ENCODE results near the gene PRC1.

Gene PRC1

DNA sequence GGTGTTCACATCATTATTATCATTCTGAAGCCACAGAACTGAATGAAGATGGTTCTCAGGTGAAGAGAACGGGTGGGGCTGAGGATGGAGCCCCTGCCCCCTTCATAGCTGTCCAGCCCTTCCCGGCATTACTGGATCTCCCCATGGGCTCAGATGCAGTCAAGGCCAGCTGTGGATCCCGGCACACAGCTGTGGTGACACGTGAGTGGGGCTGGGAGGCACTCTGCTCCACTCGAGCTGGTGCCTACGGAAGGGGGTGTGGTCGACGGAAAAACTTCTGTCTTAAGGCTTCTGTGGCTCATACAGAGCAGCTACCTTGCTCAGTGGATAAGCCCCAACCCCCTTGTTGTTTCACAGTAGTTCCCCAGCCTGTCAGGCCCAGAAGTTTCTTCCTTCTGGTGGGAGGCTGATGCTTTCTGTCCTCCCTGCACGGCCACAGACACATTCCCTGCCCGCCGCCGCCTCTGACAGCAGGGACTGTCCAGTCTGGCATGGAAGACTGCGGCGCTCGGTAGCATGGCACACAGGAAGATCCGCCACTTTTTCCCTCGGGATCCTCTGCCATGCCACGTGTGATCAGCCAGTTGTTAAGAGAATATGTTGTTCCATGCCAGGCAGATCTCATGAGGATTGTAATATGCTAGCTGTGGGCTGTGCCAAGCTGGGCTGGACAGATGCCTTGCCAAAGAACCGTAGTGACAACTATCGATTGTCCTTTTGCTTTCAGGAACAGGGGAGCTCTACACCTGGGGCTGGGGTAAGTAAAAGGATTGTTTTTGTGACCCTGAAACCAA, 33.8 kb downstream of the PRC1 start:
- Histone ChIP-seq H3K4me3 (ENCODE audit: low read length) (no peak overlapping the region), H3K9me3 (ENCODE audit: insufficient read depth, low read depth, low read length) (no peaks in the 10 kb centered on the region), H3K9ac (ENCODE audit: low read depth, low read length) (no peak overlapping the region), H3K27me3 (ENCODE audit: insufficient read depth, low read length) (no peaks in the 10 kb centered on the region; the same call in 1 of the 2 replicates), H3K36me3 (ENCODE audit: insufficient read depth, low read depth, low read length) (peaks cover 52% of the 10 kb centered on the region), H3K4me1 (ENCODE audit: insufficient read depth, low read length) (peaks cover 12% of the 10 kb centered on the region; the same call in 1 of the 2 replicates), H3K27ac (ENCODE audit: low read length) (no peak overlapping the region)

DNA sequence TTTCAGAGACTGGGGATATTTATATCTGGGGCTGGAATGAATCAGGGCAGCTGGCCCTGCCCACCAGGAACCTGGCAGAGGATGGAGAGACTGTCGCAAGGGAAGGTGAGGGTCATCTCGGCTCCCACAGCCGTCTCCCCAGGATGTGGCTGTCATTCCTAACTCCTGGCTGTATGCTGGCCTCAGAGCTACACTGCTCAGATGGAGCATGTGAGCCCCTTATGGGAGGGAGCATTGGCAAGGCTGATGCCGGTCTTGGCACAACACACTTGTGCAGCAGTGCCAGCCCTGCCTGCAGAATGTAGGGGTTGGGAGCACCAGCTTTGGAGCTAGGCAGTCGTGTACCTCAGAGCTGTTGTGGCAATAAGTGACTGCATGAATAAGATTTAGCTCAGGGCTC, 34.4 kb downstream of the PRC1 start:
- no peak overlapping the region for H3K4me3 ChIP-seq (ENCODE audit: low read length)
- H3K9me3 ChIP-seq (ENCODE audit: insufficient read depth, low read depth, low read length), result no peaks in the 10 kb centered on the region
- H3K4me1 ChIP-seq (ENCODE audit: insufficient read depth, low read length), result peaks cover 12% of the 10 kb centered on the region; the same call in 1 of the 2 replicates
- no peak overlapping the region for H3K27ac ChIP-seq (ENCODE audit: low read length)
- no peaks in the 10 kb centered on the region; the same call in 1 of the 2 replicates for H3K27me3 ChIP-seq (ENCODE audit: insufficient read depth, low read length)
- H3K36me3 ChIP-seq (ENCODE audit: insufficient read depth, low read depth, low read length), result peaks cover 48% of the 10 kb centered on the region
- no peak overlapping the region for H3K9ac ChIP-seq (ENCODE audit: low read depth, low read length)

DNA sequence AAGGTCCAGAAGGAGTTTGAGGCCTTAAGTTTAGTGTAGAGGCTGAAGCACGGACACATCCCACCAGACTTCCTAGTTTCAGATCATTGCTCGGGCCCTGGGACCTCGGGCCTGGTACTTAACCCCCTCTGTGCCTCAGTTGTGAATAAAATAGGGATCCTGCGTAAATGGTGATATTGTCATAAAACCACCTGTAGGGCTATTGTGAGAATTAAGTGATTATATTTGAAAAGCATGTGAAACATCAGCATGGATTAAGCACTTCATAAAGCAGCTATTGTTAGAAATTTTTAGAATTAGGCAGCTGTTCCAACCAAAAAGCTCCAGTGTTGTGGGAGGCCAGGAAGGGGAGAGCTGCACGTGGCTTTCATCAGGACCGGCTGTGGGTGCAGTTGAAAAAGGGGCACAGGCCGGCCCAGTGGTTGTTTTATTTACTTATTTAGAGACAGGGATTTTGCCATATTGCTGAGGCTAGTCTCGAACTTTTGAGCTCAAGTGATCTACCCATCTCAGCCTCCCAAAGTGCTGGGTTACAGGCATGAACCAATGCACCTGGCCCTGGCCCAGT, 35.2 kb downstream of the PRC1 start:
- Histone ChIP-seq H3K36me3 (ENCODE audit: insufficient read depth, low read depth, low read length) (peaks cover 43% of the 10 kb centered on the region), H3K9me3 (ENCODE audit: insufficient read depth, low read depth, low read length) (no peaks in the 10 kb centered on the region), H3K9ac (ENCODE audit: low read depth, low read length) (no peak overlapping the region), H3K27ac (ENCODE audit: low read length) (no peak overlapping the region), H3K4me1 (ENCODE audit: insufficient read depth, low read length) (peaks cover 12% of the 10 kb centered on the region; the same call in 1 of the 2 replicates), H3K27me3 (ENCODE audit: insufficient read depth, low read length) (no peaks in the 10 kb centered on the region; the same call in 1 of the 2 replicates), H3K4me3 (ENCODE audit: low read length) (no peak overlapping the region)

DNA sequence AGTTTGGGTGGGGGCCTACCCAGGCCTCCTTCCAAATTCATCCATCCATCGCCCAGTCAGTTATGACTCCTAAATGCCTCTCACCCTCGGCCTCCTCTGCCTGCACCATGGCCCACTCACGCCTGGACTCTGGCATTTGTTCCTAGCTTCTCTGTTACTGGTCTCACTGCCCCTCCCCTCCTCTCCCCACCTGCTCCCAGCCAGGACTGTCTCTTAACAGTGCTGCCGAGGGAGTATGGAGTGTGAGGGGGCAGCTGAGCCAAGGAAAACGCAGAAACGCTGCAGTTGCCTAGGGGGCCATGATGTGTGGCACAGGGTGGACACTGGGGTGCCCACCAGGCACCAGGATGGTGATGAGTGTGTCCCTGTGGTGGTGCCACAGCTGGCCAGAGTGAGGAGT, 36.5 kb downstream of the PRC1 start:
- no peak overlapping the region for H3K27ac ChIP-seq (ENCODE audit: low read length)
- H3K9ac ChIP-seq (ENCODE audit: low read depth, low read length), result peak overlapping the region; percentile 74; the same call in 1 of the 2 replicates
- H3K9me3 ChIP-seq (ENCODE audit: insufficient read depth, low read depth, low read length), result no peaks in the 10 kb centered on the region
- H3K36me3 ChIP-seq (ENCODE audit: insufficient read depth, low read depth, low read length), result peaks cover 42% of the 10 kb centered on the region
- peak overlapping the region; percentile 85; the same call in 1 of the 2 replicates for H3K4me3 ChIP-seq (ENCODE audit: low read length)
- peaks cover 12% of the 10 kb centered on the region; the same call in 1 of the 2 replicates for H3K4me1 ChIP-seq (ENCODE audit: insufficient read depth, low read length)
- no peaks in the 10 kb centered on the region; the same call in 1 of the 2 replicates for H3K27me3 ChIP-seq (ENCODE audit: insufficient read depth, low read length)

DNA sequence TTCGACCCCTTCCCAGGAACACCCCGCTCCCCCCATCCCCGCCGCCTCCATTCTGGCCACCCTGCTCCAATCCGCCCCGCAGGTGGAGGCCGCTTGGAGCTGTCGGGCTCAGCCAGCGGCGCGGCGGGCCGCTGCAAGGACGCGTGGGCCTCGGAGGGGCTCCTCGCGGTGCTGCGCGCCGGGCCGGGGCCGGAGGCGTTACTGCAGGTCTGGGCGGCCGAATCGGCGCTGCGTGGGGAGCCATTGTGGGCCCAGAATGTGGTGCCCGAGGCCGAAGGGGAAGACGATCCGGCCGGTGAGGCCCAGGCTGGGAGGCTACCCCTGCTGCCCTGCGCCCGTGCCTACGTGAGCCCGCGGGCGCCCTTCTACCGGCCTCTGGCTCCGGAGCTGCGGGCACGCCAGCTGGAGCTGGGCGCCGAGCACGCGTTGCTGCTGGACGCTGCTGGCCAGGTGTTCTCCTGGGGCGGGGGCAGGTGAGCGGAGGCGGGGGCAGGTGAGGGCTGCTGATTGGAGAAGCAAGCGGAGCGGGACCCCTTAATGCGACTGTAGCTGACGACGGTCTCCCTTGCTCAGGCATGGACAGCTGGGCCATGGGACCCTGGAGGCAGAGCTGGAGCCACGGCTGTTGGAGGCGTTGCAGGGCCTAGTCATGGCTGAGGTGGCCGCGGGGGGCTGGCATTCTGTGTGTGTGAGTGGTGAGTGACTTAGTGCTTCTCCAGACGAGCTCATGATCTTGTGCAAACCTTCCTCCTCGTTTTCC, 37.1 kb downstream of the PRC1 start:
- H3K36me3 ChIP-seq (ENCODE audit: insufficient read depth, low read depth, low read length), result peaks cover 41% of the 10 kb centered on the region
- peak overlapping the region; percentile 85 for H3K4me3 ChIP-seq (ENCODE audit: low read length)
- no peaks in the 10 kb centered on the region; the same call in 1 of the 2 replicates for H3K27me3 ChIP-seq (ENCODE audit: insufficient read depth, low read length)
- H3K9ac ChIP-seq (ENCODE audit: low read depth, low read length), result peak overlapping the region; percentile 74; the same call in 1 of the 2 replicates
- H3K27ac ChIP-seq (ENCODE audit: low read length), result no peak overlapping the region
- H3K4me1 ChIP-seq (ENCODE audit: insufficient read depth, low read length), result peaks cover 12% of the 10 kb centered on the region; the same call in 1 of the 2 replicates
- no peaks in the 10 kb centered on the region for H3K9me3 ChIP-seq (ENCODE audit: insufficient read depth, low read depth, low read length)

DNA sequence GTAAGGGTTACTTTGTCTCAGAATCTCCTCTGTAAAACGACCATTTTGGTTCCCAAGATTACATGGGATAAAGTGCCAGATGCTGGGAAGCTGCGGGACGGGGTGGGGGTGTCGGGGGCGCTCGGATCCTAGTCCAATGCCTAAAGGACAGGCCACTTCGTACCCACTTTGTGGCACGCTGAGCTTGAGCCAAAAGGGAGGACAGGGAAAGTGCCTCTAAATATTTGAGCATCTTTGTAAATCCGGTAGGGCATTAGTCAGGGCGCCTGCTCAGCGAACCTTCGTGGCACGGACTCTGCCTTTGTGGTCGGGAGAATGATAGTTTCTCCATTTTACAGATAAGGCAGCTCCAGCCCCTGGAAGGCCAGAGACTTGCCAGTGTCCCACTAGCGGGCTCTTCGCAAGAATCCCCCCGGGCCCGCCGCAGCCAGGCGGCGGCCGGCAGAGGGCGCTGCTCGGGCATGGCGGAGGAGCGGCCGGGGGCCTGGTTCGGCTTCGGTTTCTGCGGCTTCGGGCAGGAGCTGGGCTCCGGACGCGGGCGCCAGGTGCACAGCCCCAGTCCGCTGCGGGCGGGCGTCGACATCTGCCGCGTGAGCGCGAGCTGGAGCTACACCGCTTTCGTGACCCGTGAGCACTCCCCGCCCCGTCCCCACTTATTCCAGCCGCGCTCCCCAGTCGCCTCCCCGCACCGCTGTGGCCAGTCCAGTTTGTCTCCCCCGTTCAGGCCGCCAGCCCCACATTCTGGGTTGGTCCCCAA, 37.9 kb downstream of the PRC1 start:
- peak overlapping the region; percentile 91; the same call in 1 of the 2 replicates for H3K9ac ChIP-seq (ENCODE audit: low read depth, low read length)
- H3K4me3 ChIP-seq (ENCODE audit: low read length), result peak overlapping the region; percentile 85
- no peaks in the 10 kb centered on the region for H3K9me3 ChIP-seq (ENCODE audit: insufficient read depth, low read depth, low read length)
- no peak overlapping the region for H3K27ac ChIP-seq (ENCODE audit: low read length)
- no peaks in the 10 kb centered on the region; the same call in 1 of the 2 replicates for H3K27me3 ChIP-seq (ENCODE audit: insufficient read depth, low read length)
- peaks cover 12% of the 10 kb centered on the region; the same call in 1 of the 2 replicates for H3K4me1 ChIP-seq (ENCODE audit: insufficient read depth, low read length)
- H3K36me3 ChIP-seq (ENCODE audit: insufficient read depth, low read depth, low read length), result peaks cover 38% of the 10 kb centered on the region

DNA sequence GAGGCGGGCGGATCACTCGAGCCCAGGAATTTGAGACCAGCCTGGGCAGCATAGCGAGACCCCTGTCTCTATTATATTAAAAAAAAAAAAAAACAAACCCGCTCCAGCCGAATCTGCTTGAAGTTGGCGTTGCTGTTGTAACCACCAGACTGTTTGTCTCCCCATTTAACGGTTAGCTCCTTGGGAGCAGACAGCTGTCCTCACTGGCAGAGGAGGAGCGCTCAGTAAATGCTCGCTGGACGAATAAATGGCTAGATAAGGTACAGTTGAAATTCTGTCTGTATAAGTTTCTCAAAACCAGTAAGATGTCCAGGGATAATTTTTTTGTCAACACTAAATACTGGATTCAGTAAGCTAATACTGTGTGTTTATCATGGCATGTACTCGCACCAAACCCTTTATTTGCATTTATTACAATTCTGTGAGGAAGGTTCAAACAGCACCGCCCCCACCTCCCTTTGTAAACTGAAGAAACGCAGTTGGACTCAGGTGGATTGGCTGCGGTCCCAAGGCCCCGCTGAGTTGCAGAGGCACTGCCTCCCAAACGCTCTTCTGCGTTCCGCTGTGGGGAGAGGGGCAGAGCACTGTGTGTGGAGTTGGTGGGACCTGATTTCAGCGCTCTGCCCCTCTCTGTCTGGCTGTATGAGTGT, 38.6 kb downstream of the PRC1 start:
- peak overlapping the region; percentile 91; the same call in 1 of the 2 replicates for H3K9ac ChIP-seq (ENCODE audit: low read depth, low read length)
- H3K36me3 ChIP-seq (ENCODE audit: insufficient read depth, low read depth, low read length), result peaks cover 37% of the 10 kb centered on the region
- H3K27ac ChIP-seq (ENCODE audit: low read length), result no peak overlapping the region
- H3K9me3 ChIP-seq (ENCODE audit: insufficient read depth, low read depth, low read length), result no peaks in the 10 kb centered on the region
- peaks cover 12% of the 10 kb centered on the region; the same call in 1 of the 2 replicates for H3K4me1 ChIP-seq (ENCODE audit: insufficient read depth, low read length)
- H3K27me3 ChIP-seq (ENCODE audit: insufficient read depth, low read length), result no peaks in the 10 kb centered on the region; the same call in 1 of the 2 replicates
- H3K4me3 ChIP-seq (ENCODE audit: low read length), result peak overlapping the region; percentile 85

DNA sequence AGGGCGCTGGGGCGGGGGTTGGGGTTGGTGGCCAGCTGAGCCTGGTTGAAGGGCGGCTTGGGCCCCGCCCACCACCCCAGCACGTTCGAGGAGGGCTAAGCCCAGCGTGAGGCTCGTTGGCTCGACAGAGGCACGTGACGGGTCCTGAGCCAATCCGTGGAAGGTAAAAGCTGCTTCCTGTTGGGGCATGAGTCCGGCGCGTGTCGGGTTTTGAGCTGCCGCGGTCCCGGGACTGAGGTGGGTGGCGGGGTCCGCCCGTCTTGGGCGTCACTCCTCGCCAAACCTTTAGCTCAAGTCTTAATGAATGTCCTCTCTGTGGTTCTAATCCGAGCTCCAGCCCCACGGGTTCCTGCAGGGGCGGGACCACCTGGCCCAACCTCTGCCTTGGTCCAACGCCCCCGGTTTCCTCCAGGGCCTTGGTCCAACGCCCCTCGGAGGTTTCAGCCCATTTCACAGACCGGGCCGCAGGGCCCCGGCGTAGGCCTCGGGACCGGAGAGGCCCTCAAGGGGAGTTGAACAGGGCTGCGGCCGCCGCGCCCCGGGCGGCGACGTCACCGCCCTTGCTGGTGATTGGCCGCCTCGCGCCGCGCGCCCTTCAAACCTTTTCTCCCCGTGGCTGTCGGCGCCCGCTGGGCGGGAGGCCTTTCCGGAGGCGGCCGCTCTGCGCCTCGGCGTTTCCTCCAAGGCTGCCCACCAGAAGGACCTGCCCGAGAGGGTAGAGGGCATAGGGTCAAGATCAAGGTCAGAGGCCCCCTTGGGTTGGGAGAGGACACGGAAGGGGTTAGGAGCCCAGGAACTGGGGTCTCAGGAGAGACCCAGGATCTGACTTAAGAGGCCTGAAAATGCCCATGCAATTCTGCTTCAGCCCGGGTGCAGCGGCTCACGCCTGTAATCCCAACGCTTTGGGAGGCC, 39.4 kb downstream of the PRC1 start, which contains the start of gene RCCD1:
Gene RCCD1, plus strand, starts transcription at position 173 of the 912 bp plus-strand sequence. CDS start 1,851 bp downstream, outside the sequence.
- Histone ChIP-seq H3K4me3 (ENCODE audit: low read length) (peak within 1 kb of the TSS; percentile 85), H3K9ac (ENCODE audit: low read depth, low read length) (peak within 1 kb of the TSS; percentile 91), H3K27ac (ENCODE audit: low read length) (peak within 1 kb of the TSS; percentile 40), H3K4me1 (ENCODE audit: insufficient read depth, low read length) (peaks cover 12% of the 10 kb centered on the region; the same call in 1 of the 2 replicates), H3K27me3 (ENCODE audit: insufficient read depth, low read length) (no peaks in the 10 kb centered on the region; the same call in 1 of the 2 replicates), H3K36me3 (ENCODE audit: insufficient read depth, low read depth, low read length) (peaks cover 37% of the 10 kb centered on the region), H3K9me3 (ENCODE audit: insufficient read depth, low read depth, low read length) (no peaks in the 10 kb centered on the region)

DNA sequence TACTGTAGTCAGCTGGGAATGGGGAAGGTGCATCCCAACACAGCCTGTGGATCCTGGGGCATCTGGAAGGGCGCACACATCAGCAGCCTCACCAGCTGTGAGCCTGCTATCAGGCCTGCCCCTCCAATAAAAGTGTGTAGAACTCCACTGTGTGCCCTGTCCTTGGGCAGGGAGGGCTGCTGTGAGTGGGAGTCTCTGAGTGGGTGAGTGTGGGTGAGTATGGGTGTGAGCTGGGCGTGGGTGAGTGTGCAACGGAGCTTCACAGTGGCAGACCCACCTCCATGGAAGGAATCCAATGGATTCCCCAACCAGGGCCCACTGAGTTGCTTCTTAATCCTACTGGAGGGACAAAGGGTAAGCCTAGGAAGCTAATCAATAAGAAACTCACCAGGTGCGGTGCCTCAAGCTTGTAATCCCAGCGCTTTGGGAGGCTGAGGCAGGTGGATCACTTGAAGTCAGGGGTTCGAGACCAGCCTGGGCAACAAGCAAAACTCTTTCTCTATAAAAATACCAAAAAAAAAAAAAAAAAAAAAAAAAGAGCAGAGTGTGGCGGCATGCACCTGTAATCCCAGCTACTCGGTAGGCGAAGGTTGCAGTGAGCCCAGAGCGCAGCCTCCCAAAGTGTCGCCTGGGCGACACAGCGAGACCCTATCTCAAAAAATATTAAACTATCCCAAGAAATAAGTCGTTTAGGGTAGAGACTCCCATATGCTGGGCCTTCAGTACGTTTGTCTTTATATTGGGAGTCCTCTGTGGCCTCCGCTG, 40.2 kb downstream of the PRC1 start:
- no peaks in the 10 kb centered on the region for H3K9me3 ChIP-seq (ENCODE audit: insufficient read depth, low read depth, low read length)
- H3K9ac ChIP-seq (ENCODE audit: low read depth, low read length), result peak overlapping the region; percentile 91; the same call in 1 of the 2 replicates

More for the DNA sequence above, 40.2 kb downstream of the PRC1 start:
- peaks cover 12% of the 10 kb centered on the region; the same call in 1 of the 2 replicates for H3K4me1 ChIP-seq (ENCODE audit: insufficient read depth, low read length)
- no peak overlapping the region for H3K27ac ChIP-seq (ENCODE audit: low read length)
- H3K36me3 ChIP-seq (ENCODE audit: insufficient read depth, low read depth, low read length), result peaks cover 43% of the 10 kb centered on the region
- no peaks in the 10 kb centered on the region; the same call in 1 of the 2 replicates for H3K27me3 ChIP-seq (ENCODE audit: insufficient read depth, low read length)
- H3K4me3 ChIP-seq (ENCODE audit: low read length), result peak overlapping the region; percentile 85; the same call in 1 of the 2 replicates
